Stomach smooth muscle (tissue), 2 donors: ENCODE results near the gene RXFP3.
"Not testable (repeated sequence)": the region's sequence is repeated elsewhere in the genome, so short reads cannot be mapped to it uniquely, and the experiment has no call there.

Experiments
- H3K27ac ChIP-seq: one replicate; pipeline ENCODE4 v1.7.0; 2013; ENCODE audit warnings: mild to moderate bottlenecking, low read length, inconsistent platforms
- H3K27me3 ChIP-seq, 2 donors: one replicate each; pipeline ENCODE4 v1.7.0; 2013; ENCODE audit warnings: low read length in 2 of 2; ENCODE audit not compliant: insufficient read depth in 2 of 2, control insufficient read depth in 1 of 2
- H3K36me3 ChIP-seq, 2 donors: one replicate each; pipeline ENCODE4 v1.7.0; 2013; ENCODE audit warnings: low read length in 2 of 2; ENCODE audit not compliant: control insufficient read depth in 2 of 2, insufficient read depth in 2 of 2
- H3K4me1 ChIP-seq: one replicate; pipeline ENCODE4 v1.7.0; 2013; ENCODE audit warnings: low read length; ENCODE audit not compliant: control insufficient read depth, insufficient read depth
- H3K4me3 ChIP-seq, 2 donors: one replicate each; pipeline ENCODE4 v1.7.0; 2013; ENCODE audit warnings: low read length in 2 of 2
- H3K9ac ChIP-seq, 2 donors: one replicate each; pipeline ENCODE4 v1.7.0; 2013; ENCODE audit warnings: low read length in 2 of 2, mild to moderate bottlenecking in 1 of 2
- H3K9me3 ChIP-seq, 2 donors: one replicate each; pipeline ENCODE4 v1.7.0; 2013; ENCODE audit warnings: low read length in 2 of 2; ENCODE audit not compliant: control insufficient read depth in 2 of 2
- donor health status: healthy.
- donor health status: Pancreatic carcinoma.

RXFP3 gene

DNA sequence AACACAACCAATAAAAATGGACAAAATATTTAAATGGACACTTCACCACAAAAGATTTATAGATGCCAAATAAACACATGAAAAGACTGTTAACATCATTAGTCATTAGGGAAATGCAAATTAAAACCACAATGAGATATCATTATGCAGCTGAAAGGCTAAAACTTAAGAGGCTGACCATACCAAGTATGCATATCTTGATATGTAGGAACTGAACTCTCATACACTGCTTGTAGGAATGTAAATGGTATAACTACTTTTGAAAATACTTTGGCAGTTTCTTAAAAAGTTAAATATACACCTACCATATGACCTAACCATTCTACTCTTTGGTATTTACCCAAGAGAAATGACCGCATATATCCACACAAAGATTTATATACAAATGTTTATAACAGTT lies 30.8 kb upstream of the RXFP3 start:
- Histone ChIP-seq H3K9ac (no peak overlapping the region), H3K27me3 (no peaks in the 10 kb centered on the region), H3K36me3 (no peaks in the 10 kb centered on the region), H3K4me1 (no peaks in the 10 kb centered on the region), H3K4me3 (no peak overlapping the region), H3K27ac (no peak overlapping the region), H3K9me3 (peaks cover 0 to 8% of the 10 kb centered on the region in 2 donors)

DNA sequence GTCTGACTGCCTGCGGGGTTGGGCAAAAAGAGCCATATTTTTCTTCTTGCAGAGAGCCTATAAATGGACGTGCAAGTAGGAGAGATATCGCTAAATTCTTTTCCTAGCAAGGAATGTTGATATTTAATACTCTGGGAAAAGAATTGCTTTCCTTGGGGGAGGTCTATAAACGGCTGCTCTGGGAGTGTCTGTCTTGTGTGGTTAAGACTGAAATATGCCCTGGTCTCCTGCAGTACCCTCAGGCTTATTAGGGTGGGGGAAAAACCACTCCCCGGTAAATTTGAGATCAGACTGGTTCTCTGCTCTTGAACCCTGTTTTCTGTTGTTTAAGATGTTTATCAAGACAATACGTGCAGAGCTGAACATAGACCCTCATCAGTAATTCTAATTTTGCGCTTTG lies 29.9 kb upstream of the RXFP3 start:
- H3K9me3 ChIP-seq, H3K4me3 ChIP-seq, H3K9ac ChIP-seq, H3K27ac ChIP-seq, H3K36me3 ChIP-seq, H3K27me3 ChIP-seq, H3K4me1 ChIP-seq: not testable (repeated sequence)

DNA sequence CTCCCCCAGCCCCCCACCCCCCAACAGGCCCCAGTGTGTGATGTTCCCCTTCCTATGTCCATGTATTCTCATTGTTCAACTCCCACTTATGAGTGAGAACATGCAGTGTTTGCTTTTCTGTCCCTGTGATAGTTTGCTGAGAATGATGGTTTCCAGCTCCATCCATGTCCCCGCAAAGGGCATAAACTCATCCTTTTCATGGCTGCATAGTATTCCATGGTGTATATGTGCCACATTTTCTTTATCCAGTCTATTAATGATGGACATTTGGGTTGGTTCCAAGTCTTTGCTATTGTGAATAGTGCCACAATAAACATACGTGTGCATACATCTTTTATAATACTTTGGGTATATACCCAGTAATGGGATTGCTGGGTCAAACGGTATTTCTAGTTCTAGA lies 21.3 kb upstream of the RXFP3 start:
- not testable (repeated sequence) for H3K27me3 ChIP-seq, H3K4me3 ChIP-seq, H3K36me3 ChIP-seq, H3K9ac ChIP-seq, H3K9me3 ChIP-seq, H3K27ac ChIP-seq, H3K4me1 ChIP-seq

DNA sequence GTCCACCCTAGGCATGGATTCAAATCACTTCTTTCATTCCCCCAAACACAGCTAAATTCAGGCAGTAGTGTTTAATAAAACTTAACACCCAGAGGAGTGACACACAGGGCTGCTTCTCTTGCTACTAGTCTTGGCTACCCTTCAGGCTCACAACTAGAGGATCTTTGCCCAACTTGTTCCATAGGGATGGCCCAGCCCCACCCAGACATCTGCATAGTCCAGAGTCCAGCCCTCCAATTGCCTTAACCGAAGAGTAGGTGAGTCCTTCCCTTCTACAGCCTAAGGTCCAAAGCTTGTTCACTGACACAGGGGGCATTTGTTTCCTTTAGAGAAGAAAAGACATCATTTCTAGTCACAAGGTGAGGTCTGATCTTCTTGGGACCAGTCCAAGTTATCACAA lies 15.2 kb upstream of the RXFP3 start:
- no peaks in the 10 kb centered on the region for H3K27me3 ChIP-seq
- H3K27ac ChIP-seq = no peak overlapping the region
- no peaks in the 10 kb centered on the region for H3K36me3 ChIP-seq
- H3K4me1 ChIP-seq = no peaks in the 10 kb centered on the region
- H3K9ac ChIP-seq = no peak overlapping the region
- no peak overlapping the region for H3K4me3 ChIP-seq
- peaks cover 3% of the 10 kb centered on the region in 2 donors for H3K9me3 ChIP-seq

DNA sequence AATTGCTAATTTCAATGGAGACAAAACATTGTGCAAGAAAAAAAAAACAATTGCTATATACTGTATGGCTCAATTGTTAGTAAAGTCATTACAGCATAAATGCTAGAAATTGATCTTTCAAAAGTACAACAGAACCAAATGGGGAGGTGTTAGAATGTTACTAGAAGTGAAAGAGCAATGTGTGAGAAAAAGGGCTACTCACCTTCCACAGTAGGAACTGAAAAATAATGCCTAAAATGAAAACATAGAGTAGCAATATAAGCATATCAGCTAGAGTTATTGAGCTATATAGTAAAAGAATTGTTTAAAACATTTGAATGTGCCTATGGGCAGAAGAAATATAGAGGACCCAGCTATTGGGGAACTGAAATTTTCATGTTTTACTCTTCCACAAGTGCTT lies 10.9 kb upstream of the RXFP3 start:
- Histone ChIP-seq H3K36me3 (no peaks in the 10 kb centered on the region), H3K27me3 (no peaks in the 10 kb centered on the region), H3K9ac (no peak overlapping the region), H3K4me1 (no peaks in the 10 kb centered on the region), H3K4me3 (no peak overlapping the region), H3K27ac (no peak overlapping the region), H3K9me3 (no peaks in the 10 kb centered on the region)

DNA sequence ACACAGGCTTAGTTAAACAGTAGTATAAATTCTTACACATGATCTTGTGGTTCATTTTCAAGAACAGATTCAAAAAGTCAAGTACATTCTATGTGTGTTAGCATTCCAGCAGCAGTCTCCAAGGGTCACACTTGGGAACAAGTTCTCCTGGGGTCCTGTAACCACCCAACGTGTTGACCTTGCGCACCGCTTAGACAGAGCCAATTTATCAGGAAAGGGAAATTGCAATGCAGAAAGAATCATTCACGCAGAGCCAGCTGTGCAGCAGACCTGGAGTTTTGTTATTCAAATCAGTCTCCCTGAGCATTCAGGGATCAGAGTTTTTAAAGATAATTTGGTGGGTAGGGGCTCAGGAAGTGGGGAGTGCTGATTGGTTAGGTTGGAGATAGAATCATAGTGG lies 8.5 kb upstream of the RXFP3 start:
- Histone ChIP-seq H3K27me3 (no peaks in the 10 kb centered on the region), H3K27ac (no peak overlapping the region), H3K4me3 (no peak overlapping the region), H3K4me1 (no peaks in the 10 kb centered on the region), H3K36me3 (no peaks in the 10 kb centered on the region), H3K9me3 (no peaks in the 10 kb centered on the region), H3K9ac (no peak overlapping the region)

DNA sequence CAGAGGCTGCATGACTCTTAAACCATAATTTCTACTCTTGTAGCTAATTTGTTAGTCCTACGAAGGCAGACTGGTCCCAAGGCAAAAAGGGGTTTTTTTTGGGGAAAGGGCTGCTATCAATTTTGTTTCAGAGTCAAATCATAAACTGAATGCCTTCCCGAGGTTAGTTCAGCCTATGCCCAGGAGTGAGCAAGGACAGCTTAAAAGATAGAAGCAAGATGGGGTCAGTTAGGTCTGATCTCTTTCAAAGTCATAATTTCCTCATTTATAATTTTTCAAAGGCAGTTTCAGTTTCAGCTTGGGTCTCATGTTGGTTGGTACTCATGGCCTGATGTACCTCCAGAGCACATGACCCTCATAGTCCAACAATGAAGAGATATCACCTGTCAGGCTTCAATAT lies 7.9 kb upstream of the RXFP3 start:
- H3K9me3 ChIP-seq = no peaks in the 10 kb centered on the region
- no peaks in the 10 kb centered on the region for H3K27me3 ChIP-seq
- no peaks in the 10 kb centered on the region for H3K36me3 ChIP-seq
- H3K4me1 ChIP-seq = no peaks in the 10 kb centered on the region
- H3K9ac ChIP-seq = no peak overlapping the region
- no peak overlapping the region for H3K27ac ChIP-seq
- H3K4me3 ChIP-seq = no peak overlapping the region

DNA sequence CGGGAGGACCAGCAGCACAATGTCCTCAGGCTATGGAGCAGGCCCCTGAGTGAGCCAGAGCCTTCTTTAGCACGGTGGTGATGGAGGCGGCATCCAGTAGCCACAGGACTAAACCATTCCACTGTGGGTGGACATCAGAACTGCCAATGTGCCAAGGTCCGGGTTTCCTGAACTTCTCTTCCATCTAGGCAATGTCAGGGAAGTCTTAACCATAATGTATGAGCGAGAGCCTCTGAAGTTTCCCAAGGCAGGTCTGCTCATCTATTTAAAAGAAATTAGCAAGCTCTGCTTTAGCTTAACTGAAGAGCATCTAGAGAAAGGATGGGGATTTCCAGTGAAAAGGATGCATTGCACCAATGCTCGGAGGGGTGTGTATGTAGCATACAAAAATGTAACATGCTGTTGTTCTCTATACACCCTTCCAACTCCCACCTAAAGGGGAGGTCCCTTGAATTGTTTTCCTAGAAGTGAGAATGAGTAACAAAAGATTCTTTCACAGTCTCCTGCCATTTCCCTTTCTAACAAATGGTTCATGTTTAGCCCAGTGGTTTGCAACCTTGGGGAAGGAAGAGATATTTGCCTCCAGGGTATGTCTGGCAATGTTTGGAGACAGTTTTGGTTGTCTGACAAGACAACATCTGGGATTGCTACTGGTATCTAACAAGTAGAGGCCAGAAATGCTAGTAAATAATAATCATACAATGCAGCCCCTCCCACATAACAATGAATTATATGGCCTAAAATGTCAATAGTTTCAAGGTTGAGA lies 6.1 kb upstream of the RXFP3 start:
- H3K9me3 ChIP-seq = no peaks in the 10 kb centered on the region
- no peak overlapping the region for H3K4me3 ChIP-seq
- no peaks in the 10 kb centered on the region for H3K27me3 ChIP-seq
- H3K27ac ChIP-seq = no peak overlapping the region
- H3K36me3 ChIP-seq = no peaks in the 10 kb centered on the region
- no peak overlapping the region for H3K9ac ChIP-seq
- H3K4me1 ChIP-seq = no peaks in the 10 kb centered on the region

DNA sequence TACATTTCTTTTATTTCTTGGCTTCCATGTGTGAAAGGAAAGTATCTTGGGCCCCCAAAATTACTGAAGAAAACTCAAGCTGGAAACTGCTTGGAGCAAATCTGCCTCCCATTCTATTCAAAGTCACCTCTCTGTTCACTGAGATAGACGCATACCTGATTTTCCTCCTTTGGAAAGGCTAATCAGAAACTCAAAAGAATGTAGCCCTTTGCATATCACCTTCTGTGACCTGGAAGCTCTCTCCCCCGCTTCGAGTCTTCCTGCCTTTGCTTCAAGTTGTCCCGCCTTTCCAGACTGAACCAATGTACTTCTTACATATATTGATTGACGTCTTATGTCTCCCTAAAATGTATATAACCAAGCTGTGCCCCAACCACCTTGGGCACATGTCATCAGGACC lies 5.0 kb upstream of the RXFP3 start:
- Histone ChIP-seq H3K27me3 (peaks cover 0 to 2% of the 10 kb centered on the region in 2 donors), H3K4me1 (peaks cover 4% of the 10 kb centered on the region), H3K9ac (no peak overlapping the region), H3K9me3 (no peaks in the 10 kb centered on the region), H3K27ac (no peak overlapping the region), H3K36me3 (no peaks in the 10 kb centered on the region), H3K4me3 (no peak overlapping the region)

DNA sequence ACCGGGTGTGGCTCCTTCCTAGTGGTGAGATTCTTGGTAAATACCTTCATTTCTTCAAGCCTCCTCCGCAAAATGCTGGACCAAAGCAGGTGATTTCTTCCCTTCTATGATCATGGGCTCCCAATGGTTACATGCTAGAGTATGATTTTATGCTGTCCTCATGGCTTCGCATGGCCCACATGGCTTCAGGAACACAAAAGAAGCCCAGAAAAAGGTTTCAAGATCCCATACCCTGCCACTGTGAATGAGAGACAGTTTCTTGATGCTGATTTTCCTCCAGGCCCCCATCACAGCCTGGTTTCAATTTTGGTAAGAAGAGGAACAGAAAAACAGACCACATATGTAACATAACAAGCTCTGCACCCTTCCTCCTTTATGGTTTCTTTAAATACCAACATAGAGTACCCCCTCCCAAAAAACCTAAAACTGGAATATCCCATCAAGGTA lies 2.4 kb upstream of the RXFP3 start:
- H3K4me1 ChIP-seq = peaks cover 20% of the 10 kb centered on the region
- H3K9me3 ChIP-seq = no peaks in the 10 kb centered on the region
- no peak overlapping the region for H3K9ac ChIP-seq
- no peak overlapping the region for H3K4me3 ChIP-seq
- H3K27me3 ChIP-seq = peaks cover 25 to 26% of the 10 kb centered on the region in 2 donors
- H3K36me3 ChIP-seq = no peaks in the 10 kb centered on the region
- no peak overlapping the region for H3K27ac ChIP-seq

DNA sequence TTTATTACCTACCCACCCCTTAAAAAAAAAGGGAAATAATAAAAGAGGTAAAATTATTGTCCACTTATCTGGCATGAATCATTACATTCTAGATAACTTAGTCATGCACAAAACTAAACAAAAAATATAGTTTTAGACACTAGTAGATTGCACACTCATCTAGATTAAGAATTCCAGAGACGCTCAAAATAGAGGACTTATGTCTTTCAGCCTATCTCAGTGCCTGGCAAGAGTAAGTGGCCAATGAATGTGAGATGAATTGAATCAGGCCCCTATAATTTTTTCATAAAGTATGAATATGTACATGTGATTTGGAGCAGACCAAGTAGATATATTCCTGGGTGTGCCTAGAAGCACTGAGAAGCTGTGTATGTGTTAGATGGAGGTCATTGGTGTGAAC lies 2.0 kb upstream of the RXFP3 start:
- no peak overlapping the region for H3K27ac ChIP-seq
- peaks cover 20% of the 10 kb centered on the region for H3K4me1 ChIP-seq
- H3K27me3 ChIP-seq = peaks cover 26 to 29% of the 10 kb centered on the region in 2 donors
- H3K9me3 ChIP-seq = no peaks in the 10 kb centered on the region
- H3K9ac ChIP-seq = no peak overlapping the region
- H3K4me3 ChIP-seq = no peak overlapping the region
- H3K36me3 ChIP-seq = no peaks in the 10 kb centered on the region
